ENCODE results near the gene MYCBPAP. TPM values are rescaled to one million over a fixed set of nuclear protein-coding genes. Genes with fewer than 3 reads are reported as not detected.

Gene MYCBPAP
- total RNA-seq, 3 donors from 2014 or later: 1.6 to 3.4 (median 2.4) TPM

DNA sequence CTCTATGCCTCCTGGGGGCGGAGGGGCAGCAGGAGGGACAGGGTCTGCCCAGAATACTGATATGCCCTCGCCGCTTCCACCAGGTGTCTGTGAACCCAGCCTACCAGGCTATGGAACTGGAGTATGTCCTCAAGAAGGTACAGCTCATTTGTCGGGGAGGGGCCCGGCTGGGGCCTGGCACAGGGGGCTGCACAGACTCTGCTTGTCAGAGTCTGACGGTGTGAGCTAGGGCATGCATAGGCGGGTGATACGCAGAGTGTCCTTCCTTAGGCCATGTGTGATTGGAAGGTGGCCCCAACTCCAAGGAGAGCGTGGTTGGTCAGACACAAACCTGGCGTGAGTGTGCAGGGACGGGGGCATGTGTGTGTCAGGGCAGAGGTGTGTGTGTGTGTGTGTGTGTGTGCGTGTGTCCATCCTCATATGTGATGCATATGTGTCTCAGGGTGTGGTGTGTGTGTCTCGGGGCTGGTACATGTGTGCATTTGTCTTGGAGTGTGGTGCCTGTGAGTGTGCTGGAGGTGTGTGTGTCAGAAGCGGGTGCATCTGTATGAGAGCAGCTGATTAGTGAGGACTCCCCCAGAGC, 46.6 kb upstream of the MYCBPAP start:
- Histone ChIP-seq H3K36me3 (ENCODE audit: low read depth) (no peaks in the 10 kb centered on the region), H3K4me1 (ENCODE audit: low read depth) (peaks cover 11% of the 10 kb centered on the region), H3K9me3 (no peaks in the 10 kb centered on the region), H3K4me3 (no peak overlapping the region)
- TF ChIP-seq, protein P1, sequence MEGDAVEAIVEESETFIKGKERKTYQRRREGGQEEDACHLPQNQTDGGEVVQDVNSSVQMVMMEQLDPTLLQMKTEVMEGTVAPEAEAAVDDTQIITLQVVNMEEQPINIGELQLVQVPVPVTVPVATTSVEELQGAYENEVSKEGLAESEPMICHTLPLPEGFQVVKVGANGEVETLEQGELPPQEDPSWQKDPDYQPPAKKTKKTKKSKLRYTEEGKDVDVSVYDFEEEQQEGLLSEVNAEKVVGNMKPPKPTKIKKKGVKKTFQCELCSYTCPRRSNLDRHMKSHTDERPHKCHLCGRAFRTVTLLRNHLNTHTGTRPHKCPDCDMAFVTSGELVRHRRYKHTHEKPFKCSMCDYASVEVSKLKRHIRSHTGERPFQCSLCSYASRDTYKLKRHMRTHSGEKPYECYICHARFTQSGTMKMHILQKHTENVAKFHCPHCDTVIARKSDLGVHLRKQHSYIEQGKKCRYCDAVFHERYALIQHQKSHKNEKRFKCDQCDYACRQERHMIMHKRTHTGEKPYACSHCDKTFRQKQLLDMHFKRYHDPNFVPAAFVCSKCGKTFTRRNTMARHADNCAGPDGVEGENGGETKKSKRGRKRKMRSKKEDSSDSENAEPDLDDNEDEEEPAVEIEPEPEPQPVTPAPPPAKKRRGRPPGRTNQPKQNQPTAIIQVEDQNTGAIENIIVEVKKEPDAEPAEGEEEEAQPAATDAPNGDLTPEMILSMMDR (IDR thresholded peaks at IDR 0.05): no peak
- ATAC-seq (no peak), DNase-seq (peak in 2 of 3 donors; percentile 20 to 41)
- intact Hi-C loops (cut with DNase I, micrococcal nuclease): no loop called here

DNA sequence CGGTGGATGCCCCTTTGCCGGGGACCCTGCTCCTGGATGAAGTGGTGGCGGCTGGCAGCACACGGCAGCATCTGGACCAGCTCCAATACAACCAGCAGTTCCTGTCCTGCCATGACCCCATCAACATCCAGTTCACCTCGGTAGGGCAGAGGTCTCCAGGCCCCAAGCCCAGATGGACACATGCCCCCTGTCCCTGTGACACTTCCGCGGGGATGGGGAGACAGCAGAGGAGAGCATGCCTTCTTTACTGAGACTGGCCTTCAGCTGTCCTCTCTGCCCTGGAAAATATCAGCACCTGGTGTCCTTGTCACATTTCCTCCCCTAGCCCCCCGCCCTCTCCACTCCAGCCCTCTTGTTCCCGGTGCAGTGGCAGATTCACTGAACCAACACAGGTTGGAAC, 45.8 kb upstream of the MYCBPAP start:
- Histone ChIP-seq H3K9me3 (no peaks in the 10 kb centered on the region), H3K4me1 (ENCODE audit: low read depth) (peaks cover 11% of the 10 kb centered on the region), H3K36me3 (ENCODE audit: low read depth) (no peaks in the 10 kb centered on the region), H3K4me3 (no peak overlapping the region)
- intact Hi-C loops (cut with DNase I, micrococcal nuclease): no loop called here
- TF ChIP-seq, protein P1 (IDR thresholded peaks at IDR 0.05): no peak
- DNase-seq (peak in 1 of 3 donors; percentile 32), ATAC-seq (no peak)

DNA sequence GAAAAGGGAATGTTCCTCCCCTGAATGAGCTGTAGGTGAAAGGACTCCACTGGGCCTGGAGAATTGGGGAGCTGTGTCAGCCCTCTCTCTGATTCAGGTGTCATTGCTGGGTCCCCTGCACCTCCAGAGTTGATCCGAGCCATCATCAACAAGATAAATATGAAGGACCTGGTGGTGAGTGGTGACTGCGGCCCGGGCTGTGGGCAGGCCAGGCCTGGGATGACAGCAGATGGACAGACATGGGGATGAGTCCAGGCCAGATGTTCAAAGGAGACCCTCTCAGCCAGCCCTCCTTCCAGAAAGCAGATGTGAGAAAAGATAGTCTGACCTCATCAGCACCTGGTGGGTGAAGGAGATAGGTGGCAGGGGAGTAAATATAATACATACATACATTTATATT, 44.1 kb upstream of the MYCBPAP start:
- no peaks in the 10 kb centered on the region for H3K36me3 ChIP-seq (ENCODE audit: low read depth)
- H3K9me3 ChIP-seq: no peaks in the 10 kb centered on the region
- H3K4me3 ChIP-seq: no peak overlapping the region
- ATAC-seq: no peak
- TF ChIP-seq, protein P1 (IDR thresholded peaks at IDR 0.05): no peak
- intact Hi-C loops (cut with DNase I, micrococcal nuclease): no loop called here
- peak in 1 of 3 donors; percentile 19 for DNase-seq
- H3K4me1 ChIP-seq (ENCODE audit: low read depth): peaks cover 22% of the 10 kb centered on the region

DNA sequence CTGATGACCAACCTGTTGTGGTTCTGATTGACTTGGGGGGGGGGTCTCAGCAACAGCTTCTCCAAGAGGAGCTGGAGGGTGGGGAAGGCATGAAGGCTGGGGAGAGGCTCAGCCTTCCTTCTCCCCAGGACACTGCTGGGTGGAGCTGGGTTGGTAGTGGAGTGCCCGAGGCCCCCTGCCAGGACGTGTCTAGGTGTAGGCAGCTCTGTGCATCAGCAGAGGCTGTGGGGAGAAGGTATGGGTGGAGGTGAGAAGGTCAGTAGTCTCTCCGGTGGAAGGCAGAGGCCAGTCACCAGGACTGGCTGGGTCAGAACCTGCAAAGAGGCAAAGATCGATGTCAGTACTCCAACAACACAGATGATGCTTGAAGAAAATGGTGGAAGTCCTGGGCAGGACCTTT, 43.5 kb upstream of the MYCBPAP start:
- ATAC-seq: no peak
- intact Hi-C loops (cut with DNase I, micrococcal nuclease): no loop called here
- Histone ChIP-seq H3K36me3 (ENCODE audit: low read depth) (no peaks in the 10 kb centered on the region), H3K4me1 (ENCODE audit: low read depth) (peaks cover 27% of the 10 kb centered on the region), H3K9me3 (no peaks in the 10 kb centered on the region), H3K4me3 (no peak overlapping the region)
- TF ChIP-seq, protein P1 (IDR thresholded peaks at IDR 0.05): no peak
- DNase-seq: peak in 1 of 3 donors; percentile 25

DNA sequence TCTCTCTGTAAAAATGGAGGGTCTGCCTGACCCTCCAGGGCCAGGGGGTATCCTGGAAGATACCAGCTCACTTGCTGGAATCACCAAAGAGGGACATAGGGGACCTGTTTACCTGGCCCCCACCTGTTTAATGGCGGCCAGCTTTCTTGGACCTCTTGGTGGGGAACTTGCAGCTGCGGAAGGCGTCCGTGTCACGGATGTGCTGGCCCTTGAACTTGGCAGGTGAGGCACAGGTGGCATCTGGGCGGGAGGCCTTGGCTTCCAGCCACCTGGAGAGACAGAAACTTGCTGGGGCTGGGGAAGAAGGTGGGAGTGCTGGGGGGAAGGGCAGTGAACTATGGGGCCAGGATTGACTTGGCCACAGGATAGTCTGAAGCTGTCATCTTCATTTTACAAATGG, 43.1 kb upstream of the MYCBPAP start:
- H3K4me3 ChIP-seq: no peak overlapping the region
- H3K4me1 ChIP-seq (ENCODE audit: low read depth): peaks cover 31% of the 10 kb centered on the region
- ATAC-seq (no peak), DNase-seq (peak in 1 of 3 donors; percentile 47)
- intact Hi-C loops (cut with DNase I, micrococcal nuclease): no loop called here
- TF ChIP-seq, protein P1 (IDR thresholded peaks at IDR 0.05): no peak
- no peaks in the 10 kb centered on the region for H3K36me3 ChIP-seq (ENCODE audit: low read depth)
- no peaks in the 10 kb centered on the region for H3K9me3 ChIP-seq

DNA sequence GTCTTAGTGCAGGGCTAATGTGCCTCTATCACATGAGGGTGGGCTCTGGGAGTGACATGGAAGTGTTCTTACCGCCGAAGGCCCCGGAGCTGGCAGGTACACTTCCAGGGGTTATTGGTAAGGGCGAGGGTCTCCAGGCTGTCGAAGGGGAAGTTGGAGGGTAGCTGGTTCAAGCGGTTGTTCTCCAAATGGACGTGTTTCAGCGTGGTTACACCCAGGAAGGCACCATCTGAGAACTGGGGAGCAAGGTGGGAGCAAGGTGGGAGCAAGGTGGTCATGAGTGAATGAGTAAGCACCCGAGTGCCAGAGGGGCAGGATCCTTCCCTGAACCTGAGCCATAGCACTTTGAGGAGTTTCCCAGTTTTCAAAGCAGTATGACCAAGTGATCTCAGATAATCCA, 42.6 kb upstream of the MYCBPAP start:
- TF ChIP-seq, protein P1 (IDR thresholded peaks at IDR 0.05): no peak
- intact Hi-C loops (cut with DNase I, micrococcal nuclease): no loop called here

More for the DNA sequence above, 42.6 kb upstream of the MYCBPAP start:
- H3K4me3 ChIP-seq: no peak overlapping the region
- DNase-seq (peak in 2 of 3 donors; percentile 8 to 43), ATAC-seq (no peak)
- no peaks in the 10 kb centered on the region for H3K36me3 ChIP-seq (ENCODE audit: low read depth)
- H3K9me3 ChIP-seq: no peaks in the 10 kb centered on the region
- H3K4me1 ChIP-seq (ENCODE audit: low read depth): peaks cover 34% of the 10 kb centered on the region

Measured in mucosa of descending colon (tissue), 3 donors.